Right lobe of liver (tissue), 6 donors: ENCODE measurements around the gene C3orf49. TPM values are rescaled to one million over a fixed set of nuclear protein-coding genes. Genes with fewer than 3 reads are reported as not detected.

Experiments
- ATAC-seq, 4 donors: fragments of 200-7000 bp; cut with Tn5 transposase; one replicate each; pipeline ENCODE4 v1.9.1; 2020; ENCODE audit warnings: mild to moderate bottlenecking in 4 of 4, moderate library complexity in 4 of 4
- DNase-seq, 3 donors: peaks; one replicate each; pipeline ENCODE4 v3.0.0-alpha.2; 2020
- H3K27ac ChIP-seq, 3 donors: fragments of 200-600 bp; one replicate each; pipeline ENCODE4 v1.8.0; 2022
- H3K27me3 ChIP-seq, 2 donors: fragments of 200-600 bp; one replicate each; pipeline ENCODE4 v1.8.0; 2022
- H3K36me3 ChIP-seq, 4 donors: fragments of 200-600 bp; sonication (generic) in 1 of 4; one replicate each; pipeline versions ENCODE4 v1.5.1 to v1.8.0; 2017 to 2022; ENCODE audit warnings: control low read depth in 1 of 4
- H3K4me1 ChIP-seq, 4 donors: fragments of 200-600 bp; sonication (generic) in 1 of 4; one replicate each; pipeline versions ENCODE4 v1.5.1 to v1.8.0; 2017 to 2022; ENCODE audit warnings: control low read depth in 1 of 4
- H3K4me3 ChIP-seq, 3 donors: fragments of 200-600 bp; one replicate each; pipeline ENCODE4 v1.8.0; 2022
- H3K9me3 ChIP-seq, 4 donors: fragments of 200-600 bp; sonication (generic) in 1 of 4; one replicate each; pipeline versions ENCODE4 v1.5.1 to v1.8.0; 2017 to 2022; ENCODE audit warnings: control low read depth in 1 of 4
- POLR2A ChIP-seq: fragments of 450-650 bp; IDR thresholded peaks from one replicate; pipeline ENCODE4 v1.6.1; 2017; ENCODE audit warnings: antibody characterized with exemption, mild to moderate bottlenecking
- WGBS: methylation state at CpG from one replicate; pipeline ENCODE4 v1.1.6; 2018; ENCODE audit warnings: low coverage, low lambda C conversion rate; ENCODE audit not compliant: insufficient coverage; ENCODE audit errors: missing lambda C conversion rate; 5-methylcytosine and 5-hydroxymethylcytosine counted together
- intact Hi-C, 2 donors: fragments of 100-400 bp; cut with DNase I; formaldehyde crosslinking; loops; one replicate each; pipeline versions ENCODE4 v1.11.2 to v1.14.1; 2022
- total RNA-seq, 6 experiments: library from RNA; depleted of rRNA in 2 of 6; stranded (reverse); fragments of >200 nt in 2 of 6; fragmentation: NEBNext Ultra II Directional in 3 of 6; extraction: Animal tissue kit (Norgen Biotek cat#: 25700) in 3 of 6; gene quantifications; one replicate each; pipeline versions ENCODE4 v1.1.0 to v1.2.4, GENCODE V29; 2016 to 2023
- TF ChIP-seq, protein P1 (sequence below), 4 donors: fragments of 200-600 bp in 3 of 4; fragments of 450-650 bp in 1 of 4; IDR thresholded peaks; one replicate each; pipeline versions ENCODE4 v1.5.1 to v1.8.0; 2016 to 2022; ENCODE audit warnings: antibody characterized with exemption in 4 of 4, mild to moderate bottlenecking in 2 of 4
- donor health status: DM: no; HTN: yes; CAD: no.
- donor health status: DM: no; HTN: no; CAD: no.
- donor health status: DM: no; HTN: no; CAD: no.
- donor health status: DM: no; HTN: yes; CAD: no.
- donor health status: DM: no; HTN: yes; CAD: no.

C3orf49 gene
- total RNA-seq, 6 experiments from 2014 or later: not detected

DNA sequence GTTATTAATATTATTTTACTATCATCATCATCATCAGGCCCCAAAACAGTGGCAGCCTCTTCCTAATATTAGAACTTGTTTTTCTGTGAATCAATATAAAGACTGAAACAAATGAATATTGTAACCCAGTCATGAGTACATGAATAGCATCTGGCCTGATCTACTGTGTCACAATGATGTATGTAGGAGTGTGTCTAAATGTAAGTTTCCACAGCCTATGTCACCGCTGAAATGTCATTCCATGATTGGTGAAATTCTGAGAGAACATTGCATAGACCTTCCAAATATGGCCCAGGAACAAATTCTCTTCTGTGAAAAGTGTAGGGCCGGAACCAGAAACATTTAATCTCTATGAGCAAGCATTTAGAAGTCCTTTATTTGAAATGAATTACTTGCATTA is 20.6 kb upstream of the C3orf49 start:
- 90% methylated on average over 2 of the region's 2 CpGs for WGBS
- no peaks in the 10 kb centered on the region for H3K27me3 ChIP-seq
- DNase-seq (no peak), ATAC-seq (no peak)
- no peak overlapping the region for H3K27ac ChIP-seq
- no peaks in the 10 kb centered on the region for H3K36me3 ChIP-seq
- no peaks in the 10 kb centered on the region for H3K4me1 ChIP-seq
- TF ChIP-seq, protein P1, sequence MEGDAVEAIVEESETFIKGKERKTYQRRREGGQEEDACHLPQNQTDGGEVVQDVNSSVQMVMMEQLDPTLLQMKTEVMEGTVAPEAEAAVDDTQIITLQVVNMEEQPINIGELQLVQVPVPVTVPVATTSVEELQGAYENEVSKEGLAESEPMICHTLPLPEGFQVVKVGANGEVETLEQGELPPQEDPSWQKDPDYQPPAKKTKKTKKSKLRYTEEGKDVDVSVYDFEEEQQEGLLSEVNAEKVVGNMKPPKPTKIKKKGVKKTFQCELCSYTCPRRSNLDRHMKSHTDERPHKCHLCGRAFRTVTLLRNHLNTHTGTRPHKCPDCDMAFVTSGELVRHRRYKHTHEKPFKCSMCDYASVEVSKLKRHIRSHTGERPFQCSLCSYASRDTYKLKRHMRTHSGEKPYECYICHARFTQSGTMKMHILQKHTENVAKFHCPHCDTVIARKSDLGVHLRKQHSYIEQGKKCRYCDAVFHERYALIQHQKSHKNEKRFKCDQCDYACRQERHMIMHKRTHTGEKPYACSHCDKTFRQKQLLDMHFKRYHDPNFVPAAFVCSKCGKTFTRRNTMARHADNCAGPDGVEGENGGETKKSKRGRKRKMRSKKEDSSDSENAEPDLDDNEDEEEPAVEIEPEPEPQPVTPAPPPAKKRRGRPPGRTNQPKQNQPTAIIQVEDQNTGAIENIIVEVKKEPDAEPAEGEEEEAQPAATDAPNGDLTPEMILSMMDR (IDR thresholded peaks at IDR 0.05): no peak
- TF ChIP-seq POLR2A: no peak
- no peak overlapping the region for H3K4me3 ChIP-seq
- intact Hi-C loops: no loop called here
- no peaks in the 10 kb centered on the region for H3K9me3 ChIP-seq

DNA sequence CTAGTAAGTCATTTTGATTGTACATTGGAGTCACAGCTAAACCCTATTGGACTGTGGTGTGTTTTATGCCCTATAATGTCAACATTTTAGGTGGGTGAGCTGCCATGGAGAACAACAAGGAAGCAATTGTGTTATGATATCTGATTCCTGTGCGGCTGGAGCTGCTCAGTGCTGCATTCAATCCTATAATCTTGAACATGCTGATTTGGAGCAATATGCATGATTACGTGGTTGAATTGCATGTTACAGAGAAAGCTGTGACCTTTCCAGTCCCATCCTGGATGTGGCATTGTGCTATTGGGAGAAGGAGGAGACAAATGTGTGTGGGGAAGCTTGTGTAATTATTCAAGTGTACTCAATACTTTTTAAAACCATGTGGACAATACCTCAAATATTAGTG is 20.1 kb upstream of the C3orf49 start:
- no peaks in the 10 kb centered on the region for H3K9me3 ChIP-seq
- H3K27ac ChIP-seq: no peak overlapping the region
- no peak for ATAC-seq
- H3K27me3 ChIP-seq: no peaks in the 10 kb centered on the region
- H3K4me3 ChIP-seq: no peak overlapping the region
- no peaks in the 10 kb centered on the region for H3K4me1 ChIP-seq
- no peak for DNase-seq
- TF ChIP-seq, protein P1 (IDR thresholded peaks at IDR 0.05): no peak
- no peak for TF ChIP-seq POLR2A
- no peaks in the 10 kb centered on the region for H3K36me3 ChIP-seq
- 71% methylated on average over 2 of the region's 2 CpGs for WGBS
- intact Hi-C loops: no loop called here

DNA sequence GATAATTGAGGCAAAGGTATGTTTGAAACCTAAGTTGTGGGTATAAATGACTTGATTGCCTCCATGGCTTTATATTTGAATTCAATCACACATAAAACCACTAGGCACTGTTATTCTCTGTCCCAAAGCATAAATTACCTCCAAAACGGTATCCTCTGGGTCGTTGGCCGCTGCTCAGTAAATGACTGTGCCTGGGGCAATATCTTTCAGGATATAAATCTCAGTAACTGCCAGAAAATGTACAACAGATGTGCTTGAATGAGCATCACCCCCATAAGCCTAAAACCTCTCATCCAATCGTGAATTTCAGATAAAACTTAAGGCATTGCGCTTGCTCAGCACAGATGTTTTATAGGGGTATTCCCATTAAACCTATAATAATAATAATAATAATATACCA is 19.0 kb upstream of the C3orf49 start:
- WGBS: 65% methylated on average over 5 of the region's 5 CpGs
- no peak overlapping the region for H3K27ac ChIP-seq
- H3K4me3 ChIP-seq: no peak overlapping the region
- H3K4me1 ChIP-seq: no peaks in the 10 kb centered on the region
- H3K27me3 ChIP-seq: no peaks in the 10 kb centered on the region
- intact Hi-C loops: no loop called here
- H3K36me3 ChIP-seq: no peaks in the 10 kb centered on the region
- no peaks in the 10 kb centered on the region for H3K9me3 ChIP-seq
- no peak for DNase-seq
- TF ChIP-seq, protein P1 (IDR thresholded peaks at IDR 0.05): no peak
- no peak for TF ChIP-seq POLR2A
- no peak for ATAC-seq

DNA sequence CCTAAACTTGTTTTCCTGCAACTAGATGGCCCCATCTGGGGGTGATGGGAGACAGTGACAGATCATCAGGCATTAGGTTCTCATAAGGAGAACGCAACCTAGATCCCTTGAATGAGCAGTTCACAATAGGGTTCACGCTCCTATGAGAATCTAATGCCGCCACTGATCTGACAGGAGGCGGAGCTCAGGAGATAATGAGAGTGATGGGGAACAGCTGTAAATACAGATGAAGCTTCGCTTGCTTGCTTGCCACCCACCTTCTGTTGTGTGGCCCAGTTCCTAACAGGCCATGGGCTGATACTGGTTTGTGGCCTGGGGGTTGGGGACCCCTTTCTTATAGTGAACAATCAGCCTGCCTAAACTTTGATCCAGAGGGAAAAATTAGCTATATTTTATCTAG is 15.2 kb upstream of the C3orf49 start:
- 90% methylated on average over 3 of the region's 5 CpGs for WGBS
- Histone ChIP-seq H3K27ac (no peak overlapping the region), H3K9me3 (no peaks in the 10 kb centered on the region), H3K4me1 (no peaks in the 10 kb centered on the region), H3K4me3 (no peak overlapping the region), H3K36me3 (no peaks in the 10 kb centered on the region), H3K27me3 (no peaks in the 10 kb centered on the region)
- DNase-seq (no peak), ATAC-seq (no peak)
- TF ChIP-seq, protein P1 (IDR thresholded peaks at IDR 0.05): no peak
- TF ChIP-seq POLR2A: no peak
- intact Hi-C loops: no loop called here

DNA sequence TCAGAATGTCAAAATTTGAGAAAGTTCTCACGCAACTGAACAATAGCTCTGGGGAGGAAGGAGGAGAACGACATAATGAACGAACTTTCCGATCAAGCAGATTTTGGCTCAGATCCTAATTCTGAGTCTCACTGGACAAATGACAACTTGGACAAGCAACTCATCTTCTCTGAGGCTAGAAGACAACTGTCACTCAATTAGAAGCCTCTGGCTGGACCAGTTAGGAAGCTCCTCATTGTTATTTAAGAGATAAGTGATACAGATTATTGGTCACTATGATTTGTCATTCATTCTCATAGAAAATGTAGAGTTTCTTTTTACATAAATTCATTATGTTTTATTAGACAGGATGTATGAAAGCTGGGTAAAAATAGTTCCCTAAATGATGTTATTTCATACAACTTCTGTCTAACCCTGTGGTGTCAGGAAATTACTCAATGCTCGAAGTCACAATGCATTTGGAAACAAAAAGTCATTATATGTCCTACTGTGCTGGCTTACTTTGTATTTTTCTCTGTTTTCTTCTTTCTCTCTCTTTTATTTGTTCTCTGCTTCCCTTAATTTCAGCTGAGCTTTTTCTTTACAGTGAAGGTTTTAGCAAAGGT is 11.0 kb upstream of the C3orf49 start:
- Histone ChIP-seq H3K36me3 (no peaks in the 10 kb centered on the region), H3K27ac (no peak overlapping the region), H3K4me1 (no peaks in the 10 kb centered on the region), H3K4me3 (no peak overlapping the region), H3K9me3 (no peaks in the 10 kb centered on the region), H3K27me3 (no peaks in the 10 kb centered on the region)
- ATAC-seq (peak in 2 of 4 donors; percentile 39 to 40), DNase-seq (no peak)
- TF ChIP-seq POLR2A: no peak
- TF ChIP-seq, protein P1 (IDR thresholded peaks at IDR 0.05): no peak
- intact Hi-C loops: no loop called here
- WGBS: 72% methylated on average over 5 of the region's 5 CpGs
